T-helper 2 cell treated with Interferon-gamma antibody and Interleukin-4, amounts not matched to agents 5 μg/mL and 100 μg/mL, for 36 hours (primary cell): ENCODE measurements around the gene SLC39A6.
"Not testable (repeated sequence)": the region's sequence is repeated elsewhere in the genome, so short reads cannot be mapped to it uniquely, and the experiment has no call there.

ENCODE experiments used
- DNase-seq: peaks from one replicate; pipeline ENCODE4 v3.0.0; 2021; ENCODE audit warnings: low spot score
- H3K27ac Mint-ChIP-seq: one replicate; pipeline ENCODE4 v1.8.0; 2021; ENCODE audit warnings: mild to moderate bottlenecking, mixed read lengths
- H3K27me3 Mint-ChIP-seq: one replicate; pipeline ENCODE4 v1.8.0; 2021; ENCODE audit warnings: low read depth, mixed read lengths
- H3K36me3 Mint-ChIP-seq: one replicate; pipeline ENCODE4 v1.8.0; 2021; ENCODE audit warnings: low read depth, mixed read lengths
- H3K4me1 Mint-ChIP-seq: one replicate; pipeline ENCODE4 v1.8.0; 2021; ENCODE audit warnings: low read depth, mixed read lengths
- H3K4me3 Mint-ChIP-seq: one replicate; pipeline ENCODE4 v1.8.0; 2022; ENCODE audit warnings: mild to moderate bottlenecking, moderate library complexity, mixed read lengths
- H3K9me3 Mint-ChIP-seq: one replicate; pipeline ENCODE4 v1.8.0; 2021; ENCODE audit warnings: mixed read lengths

SLC39A6 gene

GRCh38 chr18:36107477-36107876 is 21.7 kb downstream of the SLC39A6 start:
- peaks cover 7% of the 10 kb centered on the region for H3K9me3 Mint-ChIP-seq
- no peak overlapping the region for H3K4me3 Mint-ChIP-seq
- H3K27ac Mint-ChIP-seq, result no peak overlapping the region
- H3K4me1 Mint-ChIP-seq, result no peaks in the 10 kb centered on the region
- peaks cover 13% of the 10 kb centered on the region for H3K36me3 Mint-ChIP-seq
- no peak for DNase-seq
- H3K27me3 Mint-ChIP-seq, result no peaks in the 10 kb centered on the region

DNA sequence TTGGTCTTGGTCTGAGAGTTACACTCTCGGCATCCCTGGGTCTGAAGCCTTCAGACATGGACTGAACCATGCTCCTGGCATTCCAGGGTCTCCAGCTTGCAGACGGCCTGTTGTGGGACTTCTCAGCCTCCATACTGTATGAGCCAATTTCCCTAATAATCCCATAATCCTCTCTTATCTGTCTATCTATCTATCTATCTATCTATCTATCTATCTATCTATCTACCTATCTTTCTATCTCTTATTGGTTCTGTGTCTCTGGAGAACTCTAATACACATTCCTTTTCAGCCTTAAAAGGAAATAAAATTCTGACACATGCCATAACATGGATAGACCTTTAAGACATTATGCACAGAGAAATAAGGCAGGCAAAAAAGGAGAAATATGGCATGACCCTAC is 24.4 kb downstream of the SLC39A6 start:
- H3K36me3 Mint-ChIP-seq, result no peaks in the 10 kb centered on the region
- peaks cover 9% of the 10 kb centered on the region for H3K9me3 Mint-ChIP-seq
- no peak for DNase-seq
- no peak overlapping the region for H3K4me3 Mint-ChIP-seq
- no peak overlapping the region for H3K27ac Mint-ChIP-seq
- H3K4me1 Mint-ChIP-seq, result no peaks in the 10 kb centered on the region
- peaks cover 3% of the 10 kb centered on the region for H3K27me3 Mint-ChIP-seq

DNA sequence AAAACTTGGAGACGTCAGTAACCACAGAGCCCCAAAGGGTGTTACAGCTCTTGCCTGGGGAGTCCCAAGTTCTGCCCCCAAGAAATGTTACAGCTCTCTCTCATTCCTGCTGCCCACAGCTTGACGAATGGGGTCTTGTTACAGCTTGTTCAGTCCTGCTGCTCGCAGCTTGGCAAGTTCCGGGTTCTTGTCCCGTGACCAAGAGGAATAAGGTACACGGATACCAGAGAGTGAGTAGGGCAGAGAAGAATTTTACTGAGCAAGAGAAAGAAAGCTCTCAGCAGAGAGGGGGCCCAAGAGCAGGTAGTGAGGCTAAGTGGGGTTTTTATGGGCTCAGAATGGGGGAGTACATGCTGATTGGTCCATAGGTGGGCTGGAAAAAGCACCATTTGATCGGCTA is 27.2 kb downstream of the SLC39A6 start:
- Mint-ChIP-seq H3K9me3 (peaks cover 9% of the 10 kb centered on the region), H3K4me3 (no peak overlapping the region), H3K27ac (no peak overlapping the region), H3K4me1 (no peaks in the 10 kb centered on the region), H3K27me3 (peaks cover 6% of the 10 kb centered on the region), H3K36me3 (no peaks in the 10 kb centered on the region)
- no peak for DNase-seq

DNA sequence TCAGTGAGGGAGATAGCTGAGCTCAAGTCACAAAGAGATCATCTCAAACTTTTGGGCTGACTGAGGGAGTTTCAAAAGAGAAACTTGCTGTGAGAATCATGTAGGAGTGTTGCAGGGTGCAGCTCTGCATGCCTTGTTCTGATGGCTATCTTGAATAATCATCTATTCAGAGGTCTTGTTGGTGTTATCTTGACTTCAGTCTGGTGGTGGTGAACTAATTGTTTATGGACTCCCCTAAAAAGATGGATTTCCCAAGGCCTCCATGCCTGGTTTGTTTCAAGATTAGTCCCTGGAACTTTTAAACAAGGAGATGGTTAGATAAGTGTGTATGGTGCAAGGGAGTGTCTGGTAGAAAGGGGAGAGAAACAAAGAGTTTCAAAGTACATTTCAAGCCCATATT is 29.8 kb downstream of the SLC39A6 start:
- Mint-ChIP-seq H3K9me3 (peaks cover 9% of the 10 kb centered on the region), H3K27ac (no peak overlapping the region), H3K27me3 (peaks cover 16% of the 10 kb centered on the region), H3K36me3 (no peaks in the 10 kb centered on the region), H3K4me3 (no peak overlapping the region), H3K4me1 (no peaks in the 10 kb centered on the region)
- no peak for DNase-seq

DNA sequence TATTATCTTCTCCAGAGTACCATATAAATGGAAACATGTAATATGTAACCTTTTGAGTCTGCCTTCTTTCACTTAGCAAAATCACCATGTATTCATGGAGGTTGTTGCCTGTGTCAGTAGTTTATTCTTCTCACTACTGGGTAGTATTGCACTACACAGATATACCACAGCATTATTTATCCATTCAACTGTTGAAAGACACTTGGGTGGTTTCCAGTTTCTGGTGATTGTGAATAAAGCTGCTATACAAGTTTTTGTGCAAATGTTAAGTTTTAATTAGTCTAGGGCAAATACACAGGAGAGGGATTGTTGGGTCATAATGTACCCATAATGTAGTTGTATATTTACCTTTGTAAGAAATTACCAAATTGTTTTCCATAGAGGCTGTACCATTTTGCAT is 32.2 kb downstream of the SLC39A6 start:
- no peak overlapping the region for H3K4me3 Mint-ChIP-seq
- H3K27ac Mint-ChIP-seq, result no peak overlapping the region
- H3K4me1 Mint-ChIP-seq, result peaks cover 8% of the 10 kb centered on the region
- no peaks in the 10 kb centered on the region for H3K36me3 Mint-ChIP-seq
- no peaks in the 10 kb centered on the region for H3K9me3 Mint-ChIP-seq
- H3K27me3 Mint-ChIP-seq, result peaks cover 21% of the 10 kb centered on the region
- no peak for DNase-seq

DNA sequence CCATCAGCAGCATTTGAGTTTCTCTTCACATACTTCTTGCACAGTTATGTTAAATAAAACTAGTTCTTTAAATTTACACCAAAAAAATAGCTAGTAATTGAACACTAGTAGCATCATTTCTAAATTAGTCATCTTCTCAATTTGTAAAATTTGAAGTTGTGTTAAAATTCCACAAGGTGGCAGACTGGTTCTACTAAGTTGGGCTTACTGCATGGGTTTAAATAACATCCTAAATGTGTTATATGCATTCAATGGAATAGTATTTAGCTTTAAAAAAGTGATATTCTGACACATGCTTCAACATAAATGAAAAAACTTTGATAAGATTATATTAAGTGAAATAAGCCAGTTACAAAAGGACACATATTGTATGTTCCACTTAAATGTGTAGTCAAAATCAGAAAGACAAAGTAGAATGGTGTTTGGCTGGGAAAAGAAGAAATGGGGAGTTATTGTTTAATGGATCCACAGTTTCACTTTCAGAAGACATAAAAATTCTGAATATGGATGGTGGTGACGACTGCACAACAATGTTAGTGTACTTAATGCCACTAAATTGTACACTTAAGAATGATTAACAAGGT is 33.1 kb downstream of the SLC39A6 start:
- DNase-seq, result no peak
- Mint-ChIP-seq H3K4me1 (peaks cover 8% of the 10 kb centered on the region), H3K36me3 (no peaks in the 10 kb centered on the region), H3K9me3 (no peaks in the 10 kb centered on the region), H3K4me3 (no peak overlapping the region), H3K27ac (no peak overlapping the region), H3K27me3 (peaks cover 24% of the 10 kb centered on the region)

DNA sequence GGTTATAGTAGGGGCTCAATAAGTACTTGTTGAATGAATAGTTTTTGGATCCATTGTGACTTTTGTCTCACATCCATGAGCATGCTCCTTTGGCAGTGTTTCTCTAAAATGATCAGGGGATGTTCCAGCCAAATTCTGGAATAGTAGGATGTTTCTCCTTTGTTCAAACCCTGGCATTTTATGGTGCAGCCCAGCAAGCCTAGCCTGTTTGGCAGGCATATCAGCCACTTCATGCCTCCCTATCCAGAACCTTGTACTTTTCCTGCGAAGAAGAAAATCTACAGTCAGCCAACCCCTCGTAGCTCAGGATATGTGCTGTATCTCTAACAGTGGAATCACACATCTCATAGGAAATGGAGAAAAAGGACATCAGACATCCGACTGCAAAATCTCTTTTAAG is 34.7 kb downstream of the SLC39A6 start:
- peaks cover 8% of the 10 kb centered on the region for H3K4me1 Mint-ChIP-seq
- H3K27me3 Mint-ChIP-seq, result peaks cover 23% of the 10 kb centered on the region
- no peak for DNase-seq
- H3K27ac Mint-ChIP-seq, result no peak overlapping the region
- no peaks in the 10 kb centered on the region for H3K36me3 Mint-ChIP-seq
- no peaks in the 10 kb centered on the region for H3K9me3 Mint-ChIP-seq
- no peak overlapping the region for H3K4me3 Mint-ChIP-seq

DNA sequence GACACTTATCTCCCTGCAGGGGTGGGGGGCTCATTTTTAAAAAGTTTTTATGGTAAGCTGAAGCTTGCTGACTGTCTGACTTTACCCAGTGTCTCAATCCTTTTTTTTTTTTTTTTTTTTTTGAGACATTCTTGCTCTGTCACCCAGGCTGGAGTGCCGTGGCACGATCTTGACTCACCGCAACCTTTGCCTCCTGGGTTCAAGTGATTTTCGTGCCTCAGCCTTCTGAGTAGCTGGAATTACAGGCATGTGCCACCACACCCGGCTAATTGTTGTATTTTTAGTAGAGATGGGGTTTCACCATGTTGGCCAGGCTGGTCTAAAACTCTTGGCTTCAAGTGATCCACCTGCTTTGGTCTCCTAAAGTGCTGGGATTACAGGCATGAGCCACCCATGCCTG is 37.0 kb downstream of the SLC39A6 start:
- H3K4me1 Mint-ChIP-seq, H3K27ac Mint-ChIP-seq, H3K4me3 Mint-ChIP-seq, H3K36me3 Mint-ChIP-seq, H3K9me3 Mint-ChIP-seq, DNase-seq: not testable (repeated sequence)
- H3K27me3 Mint-ChIP-seq, result peaks cover 29% of the 10 kb centered on the region

DNA sequence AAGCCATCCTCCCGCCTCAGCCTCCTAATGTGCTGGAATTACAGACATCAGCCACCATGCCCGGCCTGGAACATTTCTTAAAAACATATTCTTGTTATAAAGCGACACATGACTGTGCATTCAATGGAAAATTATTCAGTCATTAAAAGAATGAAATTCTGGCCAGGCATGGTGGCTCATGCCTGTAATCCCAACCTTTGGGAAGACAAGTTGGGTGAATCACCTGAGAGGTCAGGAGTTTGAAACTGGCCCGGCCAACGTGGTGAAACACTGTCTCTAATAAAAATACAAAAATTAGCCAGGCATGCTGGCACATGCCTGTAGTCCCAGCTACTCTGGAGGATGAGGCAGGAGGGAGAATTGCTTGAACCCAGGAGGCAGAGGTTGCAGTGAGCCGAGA is 40.1 kb downstream of the SLC39A6 start:
- no peak for DNase-seq
- H3K9me3 Mint-ChIP-seq, result no peaks in the 10 kb centered on the region
- H3K4me1 Mint-ChIP-seq, result peaks cover 13% of the 10 kb centered on the region
- H3K27me3 Mint-ChIP-seq, result peaks cover 22% of the 10 kb centered on the region
- H3K36me3 Mint-ChIP-seq, result no peaks in the 10 kb centered on the region
- no peak overlapping the region for H3K27ac Mint-ChIP-seq
- H3K4me3 Mint-ChIP-seq, result no peak overlapping the region

DNA sequence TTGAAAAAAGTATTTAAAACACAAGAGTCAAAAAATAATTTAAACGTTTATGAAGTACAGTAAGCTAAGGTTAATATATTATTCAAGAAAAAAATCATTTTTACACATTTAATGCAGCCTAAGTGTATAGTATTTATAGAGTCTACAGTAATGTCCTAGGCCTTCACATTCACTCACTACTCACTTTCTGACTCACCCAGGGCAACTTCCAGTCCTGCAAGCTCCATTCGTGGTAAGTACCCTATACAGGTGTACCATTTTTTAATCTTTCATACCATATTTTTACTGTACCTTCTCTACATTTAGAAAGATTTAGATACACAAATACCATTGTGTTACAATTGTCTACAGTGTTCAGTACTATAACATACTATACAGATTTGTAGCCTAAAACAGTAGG is 40.9 kb downstream of the SLC39A6 start:
- Mint-ChIP-seq H3K36me3 (no peaks in the 10 kb centered on the region), H3K4me3 (no peak overlapping the region), H3K27me3 (peaks cover 21% of the 10 kb centered on the region), H3K4me1 (peaks cover 17% of the 10 kb centered on the region), H3K27ac (no peak overlapping the region), H3K9me3 (no peaks in the 10 kb centered on the region)
- no peak for DNase-seq

GRCh38 chr18:36086186-36086585 is 43.0 kb downstream of the SLC39A6 start:
- Mint-ChIP-seq H3K4me3 (no peak overlapping the region), H3K27ac (no peak overlapping the region), H3K9me3 (peaks cover 5% of the 10 kb centered on the region), H3K27me3 (peaks cover 20% of the 10 kb centered on the region), H3K4me1 (peaks cover 14% of the 10 kb centered on the region), H3K36me3 (peaks cover under 1% of the 10 kb centered on the region)
- DNase-seq, result no peak

DNA sequence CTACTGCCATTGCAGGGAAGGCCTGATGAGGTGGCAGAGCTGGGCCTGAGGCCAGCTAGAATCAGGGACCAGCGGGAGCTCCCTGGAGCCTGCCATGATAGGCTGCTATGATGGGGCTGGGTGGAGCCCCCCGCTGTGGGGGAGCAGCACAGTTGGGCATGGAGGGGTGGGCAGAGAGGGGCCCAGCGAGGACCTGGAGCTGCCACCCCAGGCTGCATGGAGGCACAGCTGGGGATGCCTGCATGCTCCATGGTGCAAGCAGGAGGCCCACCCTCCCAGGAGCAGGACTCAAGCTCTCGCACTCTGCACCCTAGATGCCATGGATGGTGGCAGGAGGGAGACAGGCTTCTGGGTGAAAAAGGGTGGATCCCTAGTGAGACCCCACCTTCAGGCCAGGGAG is 43.9 kb downstream of the SLC39A6 start:
- H3K4me3 Mint-ChIP-seq, result no peak overlapping the region
- H3K27me3 Mint-ChIP-seq, result peaks cover 20% of the 10 kb centered on the region
- no peak overlapping the region for H3K27ac Mint-ChIP-seq
- no peak for DNase-seq
- H3K4me1 Mint-ChIP-seq, result peaks cover 14% of the 10 kb centered on the region
- peaks cover 13% of the 10 kb centered on the region for H3K9me3 Mint-ChIP-seq
- H3K36me3 Mint-ChIP-seq, result peaks cover 2% of the 10 kb centered on the region

DNA sequence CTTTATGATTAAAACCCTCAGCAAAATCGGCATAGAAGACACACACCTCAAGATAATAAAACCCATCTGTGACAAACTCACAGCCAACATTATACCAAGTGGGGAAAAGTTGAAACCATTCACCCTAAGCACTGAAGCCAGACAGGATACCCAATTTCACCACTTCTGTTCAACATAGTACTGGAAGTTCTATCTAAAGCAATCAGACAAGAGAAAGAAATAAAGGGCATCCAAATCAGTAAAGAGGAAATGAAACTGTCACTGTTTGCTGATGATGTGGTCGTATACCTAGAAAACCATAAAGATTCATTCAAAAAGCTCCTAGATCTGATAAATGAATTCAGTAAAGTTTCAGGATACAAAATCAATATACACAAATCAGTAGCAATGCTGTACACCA is 45.4 kb downstream of the SLC39A6 start:
- no peak overlapping the region for H3K27ac Mint-ChIP-seq
- peaks cover 2% of the 10 kb centered on the region for H3K36me3 Mint-ChIP-seq
- peaks cover 14% of the 10 kb centered on the region for H3K4me1 Mint-ChIP-seq
- peak overlapping the region; percentile 31 for H3K4me3 Mint-ChIP-seq
- peaks cover 15% of the 10 kb centered on the region for H3K27me3 Mint-ChIP-seq
- H3K9me3 Mint-ChIP-seq, result peaks cover 16% of the 10 kb centered on the region
- DNase-seq, result no peak

GRCh38 chr18:36081118-36081517 is 48.0 kb downstream of the SLC39A6 start:
- H3K27me3 Mint-ChIP-seq, result not testable (repeated sequence)

DNA sequence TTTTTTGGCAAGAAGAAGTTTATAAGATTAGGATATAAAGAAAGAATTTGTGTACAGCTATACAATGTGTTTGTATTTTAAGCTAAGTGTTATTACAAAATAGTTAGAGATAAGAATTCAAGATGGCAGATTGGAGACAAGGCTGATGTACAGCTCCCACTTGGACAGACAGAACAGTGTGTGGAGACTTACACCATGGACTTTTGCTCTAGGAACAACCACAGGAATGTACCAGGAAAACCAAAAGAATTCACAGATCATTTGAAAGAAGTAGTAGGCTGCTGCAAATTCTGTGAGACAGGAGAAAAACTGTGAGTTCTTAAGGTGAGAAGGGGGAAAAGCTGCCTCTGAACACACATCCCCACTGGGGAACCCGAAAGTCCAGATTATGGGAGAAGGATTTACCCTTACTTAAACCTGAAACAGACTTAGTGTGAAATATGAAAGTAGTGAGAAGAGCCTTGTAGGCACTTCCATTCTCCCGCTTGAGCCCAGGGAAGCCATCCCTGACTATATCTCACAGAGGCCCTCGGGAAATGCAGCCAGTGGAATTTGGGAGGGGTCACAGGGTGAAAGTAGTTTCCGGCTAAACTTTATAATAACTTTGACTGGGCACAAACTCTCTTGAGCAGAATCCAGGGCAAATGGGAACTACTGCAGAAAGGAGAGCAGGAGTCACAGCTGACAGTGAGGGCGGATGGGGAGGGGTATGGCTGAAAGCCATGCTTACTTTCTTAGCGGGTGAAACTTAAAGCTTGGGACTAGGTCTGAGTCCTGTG is 50.2 kb downstream of the SLC39A6 start:
- peaks cover 8% of the 10 kb centered on the region for H3K4me1 Mint-ChIP-seq
- DNase-seq, result no peak
- H3K36me3 Mint-ChIP-seq, result peaks cover 2% of the 10 kb centered on the region
- H3K9me3 Mint-ChIP-seq, result peaks cover 18% of the 10 kb centered on the region
- no peak overlapping the region for H3K27ac Mint-ChIP-seq
- H3K27me3 Mint-ChIP-seq, result peaks cover 11% of the 10 kb centered on the region
- H3K4me3 Mint-ChIP-seq, result no peak overlapping the region

More at GRCh38 chr18:36081118-36081517, 48.0 kb downstream of the SLC39A6 start:
- Mint-ChIP-seq H3K9me3 (peaks cover 18% of the 10 kb centered on the region), H3K4me1 (peaks cover 14% of the 10 kb centered on the region)
- not testable (repeated sequence) for DNase-seq, H3K36me3 Mint-ChIP-seq, H3K4me3 Mint-ChIP-seq, H3K27ac Mint-ChIP-seq
